ENCODE results near the gene LYPD5. TPM values are rescaled to one million over a fixed set of nuclear protein-coding genes. Genes with fewer than 3 reads are reported as not detected.

The LYPD5 gene
- total and polyA plus RNA-seq, 2 of the 8 experiments (the other 6 are each of a cell fraction or from before 2014, with no cell fraction given): 0.74 to 4.3 TPM

GRCh38 chr19:43812259-43812658 is 10.0 kb upstream of the LYPD5 start:
- Histone ChIP-seq H3K9ac (replicated peaks in 1 of 4; ENCODE audit: extremely low read depth in 1 of 4, low read depth in 3 of 4, low read length in 3 of 4) (no peak overlapping the region), H2BK5ac (ENCODE audit: low read depth, low read length) (no peak overlapping the region), H2BK15ac (ENCODE audit: low read length) (no peak overlapping the region), H4K5ac (ENCODE audit: insufficient read length, low read depth, low read length) (no peak overlapping the region), H3K4me3 (ENCODE audit: extremely low read depth in 1 of 4, insufficient read depth in 2 of 4, low read depth in 3 of 4, low read length in 4 of 4) (no peak overlapping the region), H3K23me2 (ENCODE audit: low read depth, low read length) (no peaks in the 10 kb centered on the region), H4K20me1 (replicated peaks in 1 of 2; ENCODE audit: control insufficient read depth in 1 of 2, insufficient read depth in 2 of 2, low read length in 2 of 2) (no peaks in the 10 kb centered on the region), H3K18ac (ENCODE audit: extremely low read depth, low read length) (no peak overlapping the region), H4K91ac (replicated peaks; ENCODE audit: insufficient read length, low read length) (no peak overlapping the region), H3K56ac (replicated peaks; ENCODE audit: insufficient read length, low read depth, low read length) (no peak overlapping the region), H3K79me1 (ENCODE audit: low read depth, low read length) (no peaks in the 10 kb centered on the region), H3K4ac (replicated peaks; ENCODE audit: insufficient read length, low read depth, low read length) (no peak overlapping the region), H3K79me2 (ENCODE audit: control insufficient read depth in 1 of 2, insufficient read depth in 2 of 2, low read length in 2 of 2) (no peaks in the 10 kb centered on the region), H3K36me3 (ENCODE audit: control insufficient read depth in 2 of 4, insufficient read depth in 4 of 4, low read length in 3 of 4) (no peaks in the 10 kb centered on the region), H3K23ac (ENCODE audit: insufficient read length) (no peak overlapping the region), H3K4me1 (replicated peaks in 1 of 4; ENCODE audit: control insufficient read depth in 3 of 4, insufficient read depth in 4 of 4, low read length in 3 of 4) (no peaks in the 10 kb centered on the region), H3K27me3 (replicated peaks in 1 of 4; ENCODE audit: control insufficient read depth in 3 of 4, extremely low read depth in 1 of 4, insufficient read depth in 3 of 4, low read length in 3 of 4) (no peaks in the 10 kb centered on the region; a peak in 1 of 7 replicates), H3K14ac (ENCODE audit: insufficient read length) (no peak overlapping the region), H2AK5ac (ENCODE audit: low read depth, low read length) (no peak overlapping the region), H2BK120ac (replicated peaks; ENCODE audit: low read depth, low read length) (no peak overlapping the region), H3K27ac (ENCODE audit: low read depth, low read length) (no peak overlapping the region), H2BK12ac (ENCODE audit: low read depth, low read length) (no peak overlapping the region), H2BK20ac (ENCODE audit: low read length) (no peak overlapping the region), H3K9me3 (ENCODE audit: insufficient read depth in 2 of 2, low read depth in 1 of 2, low read length in 1 of 2) (no peaks in the 10 kb centered on the region), H3K4me2 (ENCODE audit: insufficient read depth in 1 of 2, low read depth in 2 of 2, low read length in 2 of 2) (no peak overlapping the region), H2AFZ (ENCODE audit: low read length) (no peak overlapping the region), H4K8ac (ENCODE audit: extremely low read depth, insufficient read depth, low read length) (no peak overlapping the region)
- FAIRE-seq (no peak), DNase-seq (ENCODE audit: low read depth in 1 of 2, low spot score in 2 of 2) (no peak)
- CTCF ChIA-PET (ENCODE audit: partially characterized antibody): interaction anchor here (0.6 to 7.5 kb wide), 4 partner anchors 9 to 66 kb away, joined by 3 to 67 read pairs (median 4); no protein-coding TSS in a partner anchor
- WGBS, 2 experiments (ENCODE audit: extremely low coverage in 1 of 2, insufficient coverage in 1 of 2, insufficient read length in 1 of 2, insufficient replicate concordance in 2 of 2, low coverage in 1 of 2, low lambda C conversion rate in 2 of 2, missing lambda C conversion rate in 1 of 2): 71% methylated on average over 1 of the region's 1 CpG; no CpG with 5 or more reads in 1 of the 2 experiments
- POLR2A ChIA-PET (ENCODE audit: partially characterized antibody): interaction anchor here (1.2 kb wide), 1 partner anchor 67 kb away, joined by 3 read pairs; no protein-coding TSS in a partner anchor
- TF ChIP-seq SP2 (IDR thresholded peaks at IDR 0.05; ENCODE audit: low read length) (no peak), NRF1 (IDR thresholded peaks at IDR 0.05; ENCODE audit: low read depth, low read length) (no peak), TAF1 (IDR thresholded peaks at IDR 0.05; ENCODE audit: low read depth, low read length) (no peak), RNF2 (IDR thresholded peaks at IDR 0.05; ENCODE audit: borderline replicate concordance, low read depth, low read length, missing control alignments, poor library complexity, severe bottlenecking) (no peak), CTCF (IDR thresholded peaks at IDR 0.05; ENCODE audit: control extremely low read depth in 1 of 3, insufficient read depth in 1 of 3, low read depth in 1 of 3, low read length in 3 of 3) (no peak), SIN3A (conservative IDR thresholded peaks at IDR 0.05 in 1 of 2, IDR thresholded peaks at IDR 0.05 in 1 of 2; ENCODE audit: low read depth in 1 of 2, low read length in 2 of 2) (no peak), RFX5 (IDR thresholded peaks at IDR 0.05; ENCODE audit: borderline replicate concordance, low read depth, low read length) (no peak), EP300 (IDR thresholded peaks at IDR 0.05; ENCODE audit: borderline replicate concordance in 1 of 2, low read depth in 2 of 2, low read length in 2 of 2) (no peak), SAP30 (IDR thresholded peaks at IDR 0.05; ENCODE audit: insufficient read depth, insufficient replicate concordance, low read length) (no peak), EZH2 (IDR thresholded peaks at IDR 0.05; ENCODE audit: low read depth, low read length, severe bottlenecking) (no peak)
